Psoas muscle (tissue), 8 donors: Measurements from ENCODE around the gene ACAA1. TPM values are rescaled to one million over a fixed set of nuclear protein-coding genes. Genes with fewer than 3 reads are reported as not detected.

Source experiments
- ATAC-seq, 4 donors: fragments of 200-7000 bp; cut with Tn5 transposase; one replicate each; pipeline ENCODE4 v1.9.1; 2020; ENCODE audit warnings: moderate library complexity in 3 of 4, mild to moderate bottlenecking in 2 of 4
- DNase-seq, 2 donors: peaks; one replicate each; pipeline ENCODE4 v3.0.0-alpha.2; 2020
- H3K27ac ChIP-seq: fragments of 200-600 bp; one replicate; pipeline ENCODE4 v1.8.0; 2022
- H3K27me3 ChIP-seq, 3 donors: fragments of 200-600 bp in 1 of 3; one replicate each; pipeline versions ENCODE4 v1.6.1 to v1.8.0; 2013 to 2022; ENCODE audit warnings: low read length in 2 of 3, mild to moderate bottlenecking in 2 of 3, moderate library complexity in 1 of 3; ENCODE audit not compliant: insufficient read depth in 3 of 3
- H3K36me3 ChIP-seq, 2 donors: fragments of 200-600 bp in 1 of 2; one replicate each; pipeline versions ENCODE4 v1.6.1 to v1.8.0; 2013 to 2022; ENCODE audit warnings: low read depth in 1 of 2, mild to moderate bottlenecking in 1 of 2, moderate library complexity in 1 of 2; ENCODE audit not compliant: insufficient read depth in 1 of 2
- H3K4me1 ChIP-seq: fragments of 200-600 bp; one replicate; pipeline ENCODE4 v1.8.0; 2022
- H3K4me3 ChIP-seq: fragments of 200-600 bp; one replicate; pipeline ENCODE4 v1.8.0; 2022; ENCODE audit warnings: mild to moderate bottlenecking
- H3K9me3 ChIP-seq: fragments of 200-600 bp; one replicate; pipeline ENCODE4 v1.8.0; 2022
- CTCF ChIP-seq: fragments of 200-600 bp; IDR thresholded peaks from one replicate; pipeline ENCODE4 v1.8.0; 2022; ENCODE audit warnings: antibody characterized with exemption
- WGBS, 3 donors: extraction: QIAGEN DNeasy Blood & Tissue Kit; methylation state at CpG; one replicate each; pipeline versions ENCODE4 v1.1.6 to v1.1.7; 2013; 5-methylcytosine and 5-hydroxymethylcytosine counted together
- intact Hi-C, 2 donors: fragments of 100-400 bp; cut with DNase I; formaldehyde crosslinking; loops; one replicate each; pipeline versions ENCODE4 v1.11.0 to v1.14.2; 2022
- polyA plus RNA-seq, 3 donors: library from polyadenylated mRNA; stranded (reverse); fragments of 200-250 nt; gene quantifications; one replicate each; pipeline ENCODE4 v1.2.3, GENCODE V29; 2013
- total RNA-seq, 4 donors: library from RNA; stranded (reverse); fragmentation: NEBNext Ultra II Directional in 2 of 4; extraction: Animal tissue kit (Norgen Biotek cat#: 25700) in 2 of 4; gene quantifications; one replicate each; pipeline versions ENCODE4 v1.2.1 to v1.2.4, GENCODE V29; 2021 to 2023
- donor health status: healthy with polysubstance abuse.
- donor health status: DM: no; HTN: no; CAD: no; lungs with moderate emphysema.
- donor health status: Bipolar disorder and iron deficiency.
- donor health status: healthy.
- donor health status: DM: yes; HTN: yes; CAD: no.
- donor health status: DM: no; HTN: no; CAD: no.
- donor health status: DM: no; HTN: no; CAD: no.
- donor health status: DM: yes; HTN: yes; CAD: no.

ACAA1 gene
- total and polyA plus RNA-seq, 7 donors = 23.6 to 52.2 (median 34.9) TPM

GRCh38 chr3:38115645-38116427 is 21.1 kb downstream of the ACAA1 start:
- no peak overlapping the region for H3K4me3 ChIP-seq
- H3K36me3 ChIP-seq = peaks cover 0 to 14% of the 10 kb centered on the region in 2 donors
- no peaks in the 10 kb centered on the region for H3K4me1 ChIP-seq
- no peaks in the 10 kb centered on the region for H3K27me3 ChIP-seq
- no peak for TF ChIP-seq CTCF
- 63 to 75% (median 64%) methylated on average over 9 of the region's 9 CpGs for WGBS, 3 donors
- H3K9me3 ChIP-seq = no peaks in the 10 kb centered on the region
- no peak for DNase-seq
- no peak for ATAC-seq
- intact Hi-C loops = loop anchor here in 1 of 2 donors (5.0 kb wide), 1 partner anchor 684 kb away; no protein-coding TSS in a partner anchor
- H3K27ac ChIP-seq = no peak overlapping the region

- no peaks in the 10 kb centered on the region for H3K27me3 ChIP-seq
- ATAC-seq = no peak
- peaks cover 0 to 6% of the 10 kb centered on the region in 2 donors for H3K36me3 ChIP-seq
- no peaks in the 10 kb centered on the region for H3K9me3 ChIP-seq
- intact Hi-C loops = loop anchor here in 1 of 2 donors (5.0 kb wide), 1 partner anchor 683 kb away; no protein-coding TSS in a partner anchor
- TF ChIP-seq CTCF = no peak
- WGBS, 3 donors = 76 to 81% (median 78%) methylated on average over 13 of the region's 13 CpGs
- no peaks in the 10 kb centered on the region for H3K4me1 ChIP-seq
- no peak overlapping the region for H3K4me3 ChIP-seq
- DNase-seq = no peak
- H3K27ac ChIP-seq = no peak overlapping the region
Observed at GRCh38 chr3:38114875-38115644, 21.9 kb downstream of the ACAA1 start.

- 85 to 92% (median 86%) methylated on average over 13 of the region's 13 CpGs for WGBS, 3 donors
- intact Hi-C loops = no loop called here
Observed at GRCh38 chr3:38114052-38114874, 22.7 kb downstream of the ACAA1 start.

More at GRCh38 chr3:38114052-38114874, 22.7 kb downstream of the ACAA1 start:
- Histone ChIP-seq H3K4me3 (no peak overlapping the region), H3K27ac (no peak overlapping the region), H3K4me1 (no peaks in the 10 kb centered on the region), H3K27me3 (no peaks in the 10 kb centered on the region), H3K9me3 (no peaks in the 10 kb centered on the region), H3K36me3 (no peaks in the 10 kb centered on the region)
- no peak for TF ChIP-seq CTCF
- DNase-seq (no peak), ATAC-seq (no peak)
